Subcutaneous abdominal adipose tissue (tissue), 5 donors: Measurements from ENCODE around the gene PLCB1.

Experiments used
- H3K27ac ChIP-seq: one replicate; pipeline ENCODE4 v1.7.0; 2013; ENCODE audit warnings: low read depth, mild to moderate bottlenecking, inconsistent platforms, low read length, moderate library complexity
- H3K27me3 ChIP-seq, 5 donors: one replicate each; pipeline ENCODE4 v1.7.0; 2013; ENCODE audit warnings: low read length in 5 of 5, inconsistent platforms in 1 of 5; ENCODE audit not compliant: control insufficient read depth in 5 of 5, insufficient read depth in 4 of 5
- H3K36me3 ChIP-seq, 5 donors: one replicate each; pipeline ENCODE4 v1.7.0; 2013; ENCODE audit warnings: low read length in 5 of 5; ENCODE audit not compliant: control insufficient read depth in 5 of 5, insufficient read depth in 5 of 5
- H3K4me1 ChIP-seq, 5 donors: one replicate each; pipeline ENCODE4 v1.7.0; 2013; ENCODE audit warnings: low read length in 5 of 5, mild to moderate bottlenecking in 3 of 5, moderate library complexity in 1 of 5; ENCODE audit not compliant: control insufficient read depth in 5 of 5, insufficient read depth in 5 of 5
- H3K4me3 ChIP-seq, 5 donors: one replicate each; pipeline ENCODE4 v1.7.0; 2013; ENCODE audit warnings: low read length in 5 of 5, low read depth in 1 of 5
- H3K9ac ChIP-seq, 5 donors: one replicate each; pipeline ENCODE4 v1.7.0; 2013; ENCODE audit warnings: low read length in 5 of 5, mild to moderate bottlenecking in 4 of 5, moderate library complexity in 3 of 5
- H3K9me3 ChIP-seq, 5 donors: one replicate each; pipeline ENCODE4 v1.7.0; 2013; ENCODE audit warnings: low read length in 5 of 5; ENCODE audit not compliant: control insufficient read depth in 5 of 5
- donor health status: healthy.
- donor health status: healthy.
- donor health status: healthy.
- donor health status: healthy.
- donor health status: healthy.

Gene PLCB1

DNA sequence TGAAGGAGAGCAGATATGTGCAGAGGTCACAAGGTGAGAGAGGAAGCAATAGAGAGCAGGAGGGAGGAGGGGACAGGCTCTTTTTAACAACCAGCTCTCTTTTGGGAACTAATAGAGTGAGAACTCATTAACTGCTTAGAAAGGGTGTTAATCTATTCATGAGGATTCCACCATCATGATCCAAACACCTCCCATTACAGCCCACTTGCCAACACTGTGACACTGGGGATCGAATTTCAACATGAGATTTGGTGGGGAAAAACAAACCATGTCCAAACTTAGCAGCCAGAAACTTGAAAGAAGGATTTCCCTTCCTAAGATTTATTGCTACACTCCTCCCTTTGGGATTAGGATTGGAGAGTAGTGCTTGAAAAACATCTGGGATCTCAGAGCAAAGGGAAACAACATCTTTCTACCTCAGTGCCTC lies 801.3 kb downstream of the PLCB1 start:
- Histone ChIP-seq H3K4me1 (peaks cover 0 to 15% (median 9%) of the 10 kb centered on the region in 5 donors), H3K27me3 (peaks cover 0 to 11% (median 0%) of the 10 kb centered on the region in 5 donors), H3K36me3 (no peaks in the 10 kb centered on the region), H3K9me3 (no peaks in the 10 kb centered on the region), H3K27ac (no peak overlapping the region), H3K4me3 (no peak overlapping the region), H3K9ac (no peak overlapping the region)

GRCh38 chr20:8934362-8934761 lies 802.3 kb downstream of the PLCB1 start:
- H3K27me3 ChIP-seq: peaks cover 0 to 14% (median 0%) of the 10 kb centered on the region in 5 donors
- no peak overlapping the region for H3K9ac ChIP-seq
- H3K27ac ChIP-seq: no peak overlapping the region
- H3K4me3 ChIP-seq: no peak overlapping the region
- no peaks in the 10 kb centered on the region for H3K9me3 ChIP-seq
- H3K36me3 ChIP-seq: no peaks in the 10 kb centered on the region
- peaks cover 0 to 15% (median 9%) of the 10 kb centered on the region in 5 donors for H3K4me1 ChIP-seq
